Fibroblast of pulmonary artery (primary cell): ENCODE results near the gene KIAA1328.

Source experiments
- DNase-seq: peaks from one replicate; pipeline ENCODE4 v3.0.0-alpha.2; 2010; ENCODE audit warnings: low read depth
- H3K4me3 ChIP-seq: replicated peaks from 2 replicates; pipeline ENCODE4 v1.5.1; 2011; ENCODE audit warnings: low read depth, mild to moderate bottlenecking, control low read depth, low read length, moderate library complexity
- CTCF ChIP-seq: IDR thresholded peaks from 2 replicates; pipeline ENCODE4 v1.5.1; 2011; ENCODE audit warnings: mild to moderate bottlenecking, control low read depth, low read length, inconsistent platforms; ENCODE audit errors: missing control alignments

The KIAA1328 gene

GRCh38 chr18:36798738-36799473 lies 30.0 kb upstream of the KIAA1328 start:
- TF ChIP-seq CTCF, result no peak
- no peak for DNase-seq
- H3K4me3 ChIP-seq, result no peak overlapping the region

- no peak for DNase-seq
- no peak overlapping the region for H3K4me3 ChIP-seq
- TF ChIP-seq CTCF, result no peak
Measured at GRCh38 chr18:36805105-36805504, 23.8 kb upstream of the KIAA1328 start.

- peak; percentile 54 for DNase-seq
- no peak for TF ChIP-seq CTCF
Measured at GRCh38 chr18:36808681-36809080, 20.2 kb upstream of the KIAA1328 start.

GRCh38 chr18:36809590-36810381 lies 19.1 kb upstream of the KIAA1328 start:
- peak; percentile 85 for TF ChIP-seq CTCF
- DNase-seq, result peak; percentile 81
- no peak overlapping the region for H3K4me3 ChIP-seq

More at GRCh38 chr18:36808681-36809080, 20.2 kb upstream of the KIAA1328 start:
- H3K4me3 ChIP-seq, result no peak overlapping the region

GRCh38 chr18:36811430-36811829 lies 17.5 kb upstream of the KIAA1328 start:
- TF ChIP-seq CTCF, result no peak
- DNase-seq, result no peak
- no peak overlapping the region for H3K4me3 ChIP-seq

GRCh38 chr18:36811955-36812354 lies 17.0 kb upstream of the KIAA1328 start:
- DNase-seq, result peak; percentile 25
- no peak for TF ChIP-seq CTCF
- no peak overlapping the region for H3K4me3 ChIP-seq
